Esophagus muscularis mucosa (tissue), 4 donors: ENCODE measurements around the gene EYA2. TPM values are rescaled to one million over a fixed set of nuclear protein-coding genes. Genes with fewer than 3 reads are reported as not detected.

Experiments
- DNase-seq: peaks from one replicate; pipeline ENCODE4 v3.0.0-alpha.2; 2017; ENCODE audit errors: extremely low spot score
- H3K27ac ChIP-seq, 4 donors: fragments of 200-600 bp; sonication (generic); replicated peaks in 1 of 4; 1 replicate in 3 of 4; 2 replicates in 1 of 4; pipeline ENCODE4 v1.5.1; 2016 to 2019; ENCODE audit warnings: mild to moderate bottlenecking in 1 of 4
- H3K27me3 ChIP-seq, 4 donors: fragments of 200-600 bp; sonication (generic); one replicate each; pipeline versions ENCODE4 v1.5.1 to v1.6.0; 2016 to 2019
- H3K36me3 ChIP-seq, 4 donors: fragments of 200-600 bp; sonication (generic); one replicate each; pipeline ENCODE4 v1.5.1; 2016 to 2019
- H3K4me1 ChIP-seq, 4 donors: fragments of 200-600 bp; sonication (generic); one replicate each; pipeline ENCODE4 v1.5.1; 2016 to 2019
- H3K4me3 ChIP-seq, 4 donors: fragments of 200-600 bp; sonication (generic); 1 replicate in 2 of 4; 2 replicates in 2 of 4; pipeline ENCODE4 v1.5.1; 2016 to 2019; ENCODE audit warnings: mild to moderate bottlenecking in 4 of 4, moderate library complexity in 1 of 4
- H3K9me3 ChIP-seq, 4 donors: fragments of 200-600 bp; sonication (generic); 1 replicate in 3 of 4; 2 replicates in 1 of 4; pipeline ENCODE4 v1.5.1; 2016 to 2019
- CTCF ChIP-seq, 3 experiments: fragments of 200-600 bp in 2 of 3; fragments of 450-650 bp in 1 of 3; sonication (generic) in 2 of 3; IDR thresholded peaks; one replicate each; pipeline ENCODE4 v1.5.1; 2017 to 2019; ENCODE audit warnings: antibody characterized with exemption in 3 of 3, mild to moderate bottlenecking in 2 of 3, moderate library complexity in 1 of 3
- EP300 ChIP-seq: sonication (generic); formaldehyde crosslinking; IDR thresholded peaks from one replicate; pipeline ENCODE4 v1.6.1; 2017; ENCODE audit warnings: antibody characterized with exemption
- POLR2A ChIP-seq: fragments of 450-650 bp; IDR thresholded peaks from one replicate; pipeline ENCODE4 v1.6.1; 2017; ENCODE audit warnings: antibody characterized with exemption, moderate library complexity, mild to moderate bottlenecking, low read depth
- POLR2AphosphoS5 ChIP-seq, 2 donors: sonication (generic); formaldehyde crosslinking; IDR thresholded peaks; one replicate each; pipeline ENCODE4 v1.6.1; 2017; ENCODE audit warnings: antibody characterized with exemption in 2 of 2
- WGBS: methylation state at CpG from one replicate; pipeline ENCODE4 v1.1.5; 2018; 5-methylcytosine and 5-hydroxymethylcytosine counted together
- intact Hi-C: fragments of 100-400 bp; cut with DNase I; formaldehyde crosslinking; loops from one replicate; pipeline ENCODE4 v1.15.1; 2023
- total RNA-seq, 4 donors: library from RNA; depleted of rRNA; stranded (reverse); fragments of >200 nt; gene quantifications; one replicate each; pipeline versions ENCODE4 v1.1.0 to v1.2.1, GENCODE V29; 2016

Gene EYA2
- total RNA-seq, 4 donors from 2014 or later = 1.2 to 5.9 (median 4.2) TPM

- H3K27me3 ChIP-seq = no peaks in the 10 kb centered on the region
- no peaks in the 10 kb centered on the region for H3K36me3 ChIP-seq
- WGBS = 92% methylated on average over 1 of the region's 1 CpG
- intact Hi-C loops = no loop called here
- no peak overlapping the region for H3K4me3 ChIP-seq
- H3K9me3 ChIP-seq = no peaks in the 10 kb centered on the region
- H3K27ac ChIP-seq = no peak overlapping the region
- H3K4me1 ChIP-seq = peaks cover 0 to 37% (median 21%) of the 10 kb centered on the region in 4 donors
- TF ChIP-seq EP300 = no peak
- TF ChIP-seq POLR2A = no peak
- no peak for TF ChIP-seq CTCF (IDR thresholded peaks at IDR 0.05)
- TF ChIP-seq POLR2AphosphoS5 (IDR thresholded peaks at IDR 0.05) = no peak
- no peak for DNase-seq
Measured at GRCh38 chr20:47031821-47032220, 137.2 kb downstream of the EYA2 start.

DNA sequence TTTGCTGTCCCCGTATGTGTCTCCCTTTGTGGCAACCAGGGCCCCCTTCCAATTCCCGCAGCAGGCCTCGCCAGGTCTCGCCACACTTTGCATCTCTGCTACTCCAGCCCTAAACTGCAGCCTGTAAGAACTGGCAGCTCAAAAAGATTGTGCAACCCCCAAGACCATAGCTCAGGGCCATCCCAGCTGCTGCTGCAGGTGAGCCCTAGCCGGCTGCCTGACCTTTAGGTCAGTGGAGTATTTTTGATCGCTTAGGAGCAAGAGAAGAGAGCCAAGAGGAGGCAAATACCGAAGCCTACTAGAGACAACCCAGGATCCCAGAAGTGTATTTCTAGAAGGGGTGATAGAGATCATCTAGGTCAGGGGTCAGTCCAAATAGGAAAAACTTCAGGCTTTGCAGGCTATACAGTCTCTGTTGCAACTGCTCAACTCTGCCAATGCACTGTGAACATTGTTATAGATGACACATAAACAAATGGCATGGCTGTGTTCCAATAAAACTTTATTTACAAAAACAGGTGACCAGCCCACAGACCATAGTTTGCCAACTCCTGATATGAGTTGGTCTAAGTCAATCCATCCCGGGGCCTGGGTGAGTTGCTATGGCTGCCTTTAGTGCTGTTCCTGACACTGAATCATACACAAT, 138.4 kb downstream of the EYA2 start:
- Histone ChIP-seq H3K4me1 (peaks cover 0 to 37% (median 21%) of the 10 kb centered on the region in 4 donors), H3K27ac (no peak overlapping the region), H3K9me3 (no peaks in the 10 kb centered on the region), H3K4me3 (no peak overlapping the region), H3K27me3 (no peaks in the 10 kb centered on the region), H3K36me3 (no peaks in the 10 kb centered on the region)
- no peak for DNase-seq
- 90% methylated on average over 8 of the region's 8 CpGs for WGBS
- intact Hi-C loops = no loop called here
- TF ChIP-seq EP300 (no peak), POLR2AphosphoS5 (IDR thresholded peaks at IDR 0.05) (no peak), POLR2A (no peak), CTCF (IDR thresholded peaks at IDR 0.05) (no peak)

DNA sequence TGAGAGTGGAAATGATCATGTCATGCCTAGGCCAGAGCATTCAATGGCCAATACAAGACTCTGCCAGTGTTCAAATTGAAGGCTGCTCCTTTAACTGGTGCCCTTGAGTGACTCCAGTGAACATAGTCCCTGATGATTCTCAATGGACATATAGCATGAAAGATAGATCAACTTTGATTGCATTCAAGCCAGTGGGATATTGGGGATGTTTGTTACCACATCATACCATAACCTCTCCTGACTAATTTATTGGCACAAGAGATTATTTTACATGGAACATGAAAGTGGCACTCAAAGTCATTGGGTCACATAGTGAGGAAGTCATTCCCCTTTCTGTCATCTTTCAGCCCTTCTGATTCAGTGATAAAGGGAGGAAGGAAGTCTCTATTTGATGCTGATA, 139.0 kb downstream of the EYA2 start:
- DNase-seq = no peak
- Histone ChIP-seq H3K27ac (no peak overlapping the region), H3K27me3 (no peaks in the 10 kb centered on the region), H3K36me3 (no peaks in the 10 kb centered on the region), H3K4me1 (peaks cover 0 to 37% (median 21%) of the 10 kb centered on the region in 4 donors), H3K9me3 (no peaks in the 10 kb centered on the region), H3K4me3 (no peak overlapping the region)
- intact Hi-C loops = no loop called here
- no peak for TF ChIP-seq EP300
- TF ChIP-seq POLR2A = no peak
- TF ChIP-seq POLR2AphosphoS5 (IDR thresholded peaks at IDR 0.05) = no peak
- TF ChIP-seq CTCF (IDR thresholded peaks at IDR 0.05) = no peak

DNA sequence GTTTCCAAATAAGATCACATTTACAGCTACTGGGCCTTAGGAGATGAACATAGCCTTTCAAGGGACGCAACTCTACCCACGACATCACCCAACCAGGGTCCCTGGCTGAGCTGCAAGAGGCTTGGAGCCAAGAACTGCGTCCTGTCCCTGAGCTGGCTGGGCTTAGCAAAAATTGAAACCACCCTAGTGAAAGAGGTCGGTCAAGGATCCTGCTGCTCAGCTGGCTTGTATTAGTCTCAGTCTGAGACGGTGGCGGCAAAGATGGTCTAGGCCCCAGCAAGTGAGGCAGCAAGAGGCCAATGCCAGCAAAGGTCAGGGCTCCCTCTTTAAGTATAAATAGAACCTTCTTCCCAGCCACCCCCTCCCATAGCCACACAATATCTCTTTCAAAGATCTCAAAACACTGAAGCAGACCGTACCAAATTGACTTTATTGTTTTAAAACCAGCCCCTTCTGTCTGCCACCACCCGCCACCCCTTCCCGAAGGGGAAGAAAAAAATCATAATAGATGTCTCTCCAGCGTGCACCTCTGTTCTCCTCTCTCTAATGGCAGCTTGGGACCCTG, 140.5 kb downstream of the EYA2 start:
- Histone ChIP-seq H3K27ac (no peak overlapping the region), H3K36me3 (no peaks in the 10 kb centered on the region), H3K27me3 (no peaks in the 10 kb centered on the region), H3K4me3 (no peak overlapping the region), H3K4me1 (peaks cover 0 to 27% (median 19%) of the 10 kb centered on the region in 4 donors), H3K9me3 (no peaks in the 10 kb centered on the region)
- intact Hi-C loops = no loop called here
- DNase-seq = no peak
- TF ChIP-seq CTCF (IDR thresholded peaks at IDR 0.05) (no peak), POLR2AphosphoS5 (IDR thresholded peaks at IDR 0.05) (no peak), POLR2A (no peak), EP300 (no peak)
- WGBS = 82% methylated on average over 8 of the region's 10 CpGs
